Left ventricle myocardium inferior (tissue), 1 donor: ENCODE data around the gene CASS4. TPM values are rescaled to one million over a fixed set of nuclear protein-coding genes. Genes with fewer than 3 reads are reported as not detected.

Experiments used
- DNase-seq: peaks from one replicate; pipeline ENCODE4 v3.0.0-alpha.2; 2020
- H3K27ac ChIP-seq: fragments of 200-600 bp; replicated peaks from 2 replicates; pipeline ENCODE4 v1.8.0; 2021
- H3K27me3 ChIP-seq: fragments of 200-600 bp; 2 replicates; pipeline ENCODE4 v1.8.0; 2021; ENCODE audit warnings: low read depth
- H3K36me3 ChIP-seq: fragments of 200-600 bp; 2 replicates; pipeline ENCODE4 v1.8.0; 2021
- H3K4me1 ChIP-seq: fragments of 200-600 bp; 2 replicates; pipeline ENCODE4 v1.8.0; 2021
- H3K4me3 ChIP-seq: fragments of 200-600 bp; 2 replicates; pipeline ENCODE4 v1.8.0; 2021; ENCODE audit warnings: mild to moderate bottlenecking, moderate library complexity
- H3K9me3 ChIP-seq: fragments of 200-600 bp; replicated peaks from 2 replicates; pipeline ENCODE4 v1.8.0; 2021
- CTCF ChIP-seq: fragments of 200-600 bp; IDR thresholded peaks from 2 replicates; pipeline ENCODE4 v1.8.0; 2021; ENCODE audit warnings: antibody characterized with exemption, mild to moderate bottlenecking, borderline replicate concordance
- intact Hi-C: fragments of 100-400 bp; cut with micrococcal nuclease; formaldehyde crosslinking; loops from one replicate; pipeline ENCODE4 v1.11.0; 2022
- total RNA-seq: library from RNA; stranded (reverse); fragmentation: NEBNext Ultra II Directional; extraction: Animal tissue kit (Norgen Biotek cat#: 25700); gene quantifications from one replicate; pipeline ENCODE4 v1.2.1, GENCODE V29; 2021
- donor health status: DM: no; HTN: yes; CAD: no; lungs with severe emphysema.

The CASS4 gene
- total RNA-seq, 1 donor from 2014 or later = 0.47 TPM

GRCh38 chr20:56417402-56417801, 5.3 kb downstream of the CASS4 start:
- H3K4me3 ChIP-seq = no peak overlapping the region
- no peaks in the 10 kb centered on the region for H3K36me3 ChIP-seq
- TF ChIP-seq CTCF = no peak
- no peak for DNase-seq
- intact Hi-C loops = no loop called here
- peak overlapping the region; percentile 85 for H3K27ac ChIP-seq
- no peaks in the 10 kb centered on the region for H3K27me3 ChIP-seq
- H3K4me1 ChIP-seq = peaks cover 6% of the 10 kb centered on the region
- H3K9me3 ChIP-seq = no peaks in the 10 kb centered on the region

- Histone ChIP-seq H3K27ac (peak overlapping the region; percentile 85), H3K4me1 (peaks cover 11% of the 10 kb centered on the region), H3K27me3 (no peaks in the 10 kb centered on the region), H3K36me3 (no peaks in the 10 kb centered on the region), H3K4me3 (no peak overlapping the region), H3K9me3 (no peaks in the 10 kb centered on the region)
- no peak for TF ChIP-seq CTCF
- DNase-seq = no peak
- intact Hi-C loops = no loop called here
These were observed 5.9 kb downstream of the CASS4 start for GRCh38 chr20:56417911-56418310.

GRCh38 chr20:56418385-56418861, 6.4 kb downstream of the CASS4 start:
- Histone ChIP-seq H3K27me3 (no peaks in the 10 kb centered on the region), H3K9me3 (no peaks in the 10 kb centered on the region), H3K27ac (peak overlapping the region; percentile 85), H3K4me1 (peaks cover 16% of the 10 kb centered on the region), H3K4me3 (no peak overlapping the region), H3K36me3 (no peaks in the 10 kb centered on the region)
- intact Hi-C loops = no loop called here
- DNase-seq = no peak
- no peak for TF ChIP-seq CTCF

- Histone ChIP-seq H3K4me1 (peaks cover 18% of the 10 kb centered on the region), H3K4me3 (no peak overlapping the region)
These were observed 8.0 kb downstream of the CASS4 start for GRCh38 chr20:56420028-56420427.

GRCh38 chr20:56420940-56421688, 9.1 kb downstream of the CASS4 start:
- no peak overlapping the region for H3K4me3 ChIP-seq

More at GRCh38 chr20:56420028-56420427, 8.0 kb downstream of the CASS4 start:
- Histone ChIP-seq H3K9me3 (no peaks in the 10 kb centered on the region), H3K36me3 (no peaks in the 10 kb centered on the region), H3K27me3 (no peaks in the 10 kb centered on the region), H3K27ac (peak overlapping the region; percentile 85)
- no peak for TF ChIP-seq CTCF
- intact Hi-C loops = no loop called here
- DNase-seq = no peak

More at GRCh38 chr20:56420940-56421688, 9.1 kb downstream of the CASS4 start:
- H3K27me3 ChIP-seq = no peaks in the 10 kb centered on the region
- intact Hi-C loops = no loop called here
- no peaks in the 10 kb centered on the region for H3K36me3 ChIP-seq
- peaks cover 18% of the 10 kb centered on the region for H3K4me1 ChIP-seq
- DNase-seq = no peak
- H3K27ac ChIP-seq = no peak overlapping the region
- TF ChIP-seq CTCF = no peak
- H3K9me3 ChIP-seq = no peaks in the 10 kb centered on the region
